ENCODE results near the gene L3MBTL1.
"Not testable (repeated sequence)": the region's sequence is repeated elsewhere in the genome, so short reads cannot be mapped to it uniquely, and the experiment has no call there.

Gene L3MBTL1

GRCh38 chr20:43584448-43585136, 77.1 kb downstream of the L3MBTL1 start:
- no peak for DNase-seq

GRCh38 chr20:43586641-43587040, 79.1 kb downstream of the L3MBTL1 start:
- DNase-seq: peak in 5 of 58 donors; percentile 9 to 38 (median 11)

- not testable (repeated sequence) for DNase-seq
These were observed 81.0 kb downstream of the L3MBTL1 start for GRCh38 chr20:43588526-43588925.

GRCh38 chr20:43590036-43590391, 82.5 kb downstream of the L3MBTL1 start:
- peak in 19 of 58 donors; percentile 18 to 65 (median 42) for DNase-seq

GRCh38 chr20:43590392-43591303, 83.2 kb downstream of the L3MBTL1 start, which contains the start of gene IFT52:
Gene IFT52, plus strand, starts transcription at chr20:43590937. Its CDS starts 3,762 bp downstream, at chr20:43594699.
- DNase-seq: peak; percentile 44 to 95 (median 89)

Data from anterior cingulate cortex (tissue), 58 donors.